ENCODE data around the gene CD200. TPM values are rescaled to one million over a fixed set of nuclear protein-coding genes. Genes with fewer than 3 reads are reported as not detected.
A peak's percentile ranks its signal among the peaks of the same experiment; 100 is the strongest.
"Not testable (repeated sequence)": the region's sequence is repeated elsewhere in the genome, so short reads cannot be mapped to it uniquely, and the experiment has no call there.

CD200 gene
- total RNA-seq, 1 experiment from 2014 or later: 0.20 TPM

DNA sequence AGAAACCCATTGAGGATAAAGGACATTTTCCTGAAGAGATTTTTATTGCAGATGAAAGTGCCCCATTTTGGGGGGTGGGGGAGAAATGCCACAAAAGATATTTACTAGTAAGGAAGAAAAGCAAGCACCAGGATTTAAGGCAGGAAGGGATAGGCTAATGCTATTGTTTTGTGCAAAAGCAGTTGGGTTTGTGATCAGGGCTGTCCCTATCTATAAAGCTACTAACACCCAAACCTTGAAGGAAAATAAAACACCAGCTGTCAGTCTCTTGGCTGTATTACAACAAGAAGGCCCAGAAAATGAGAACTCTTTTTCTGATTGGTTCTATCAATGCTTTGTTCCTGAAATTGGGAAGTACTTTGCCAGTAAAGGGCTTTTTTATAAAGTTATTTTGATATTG, 56.0 kb downstream of the CD200 start:
- DNase-seq (ENCODE audit: low read depth): no peak

GRCh38 chr3:112389961-112390360, 57.0 kb downstream of the CD200 start:
- DNase-seq (ENCODE audit: low read depth): no peak

GRCh38 chr3:112390783-112391641, 58.1 kb downstream of the CD200 start:
- peak; percentile 98 for DNase-seq (ENCODE audit: low read depth)

- DNase-seq (ENCODE audit: low read depth): no peak
Measured at GRCh38 chr3:112391648-112392047, 58.7 kb downstream of the CD200 start.

DNA sequence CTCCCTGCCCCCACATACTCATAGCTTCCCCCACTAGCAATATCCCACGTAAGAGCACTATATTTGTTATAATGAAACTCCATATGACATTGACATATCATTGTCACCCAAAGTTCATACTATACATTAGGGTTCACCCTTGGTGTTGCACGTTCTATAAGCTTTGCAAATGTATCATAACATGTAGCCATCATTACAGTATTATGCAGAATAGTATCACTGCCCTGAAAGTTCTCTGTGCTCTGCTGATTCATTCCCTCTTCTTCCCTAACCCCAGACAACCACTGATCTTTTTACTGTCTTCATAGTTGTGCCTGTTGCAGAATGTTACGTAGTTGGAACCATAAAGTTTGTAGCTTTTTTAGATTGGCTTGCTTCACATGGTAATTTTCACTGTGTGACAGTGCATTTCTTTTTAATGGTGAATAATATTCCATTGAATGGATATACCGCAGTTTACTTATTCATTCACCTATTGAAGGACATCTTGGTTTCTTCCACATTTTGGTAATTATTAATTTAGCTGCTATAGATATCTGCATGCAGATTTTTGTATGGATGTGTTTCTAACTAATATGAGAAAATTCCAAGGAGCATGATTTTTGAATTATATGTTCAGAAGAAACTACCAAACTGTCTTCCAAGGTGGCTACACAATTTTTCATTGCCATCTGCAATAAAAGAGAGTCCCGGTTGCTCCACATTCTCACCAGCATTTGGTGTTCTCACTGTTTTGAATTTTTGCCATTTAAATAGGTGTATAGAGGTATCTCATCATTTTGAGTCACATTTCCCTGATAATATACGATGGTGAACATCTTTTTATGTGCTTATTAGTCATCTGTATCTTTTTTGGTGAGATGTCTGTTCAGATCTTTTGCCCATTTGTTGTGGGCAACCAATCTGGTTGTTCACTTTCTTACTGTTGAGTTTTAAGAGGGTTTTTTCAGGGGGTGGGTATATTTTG, 59.7 kb downstream of the CD200 start:
- no peak for DNase-seq (ENCODE audit: low read depth)

GRCh38 chr3:112393360-112393728, 60.4 kb downstream of the CD200 start:
- no peak for DNase-seq (ENCODE audit: low read depth)

DNA sequence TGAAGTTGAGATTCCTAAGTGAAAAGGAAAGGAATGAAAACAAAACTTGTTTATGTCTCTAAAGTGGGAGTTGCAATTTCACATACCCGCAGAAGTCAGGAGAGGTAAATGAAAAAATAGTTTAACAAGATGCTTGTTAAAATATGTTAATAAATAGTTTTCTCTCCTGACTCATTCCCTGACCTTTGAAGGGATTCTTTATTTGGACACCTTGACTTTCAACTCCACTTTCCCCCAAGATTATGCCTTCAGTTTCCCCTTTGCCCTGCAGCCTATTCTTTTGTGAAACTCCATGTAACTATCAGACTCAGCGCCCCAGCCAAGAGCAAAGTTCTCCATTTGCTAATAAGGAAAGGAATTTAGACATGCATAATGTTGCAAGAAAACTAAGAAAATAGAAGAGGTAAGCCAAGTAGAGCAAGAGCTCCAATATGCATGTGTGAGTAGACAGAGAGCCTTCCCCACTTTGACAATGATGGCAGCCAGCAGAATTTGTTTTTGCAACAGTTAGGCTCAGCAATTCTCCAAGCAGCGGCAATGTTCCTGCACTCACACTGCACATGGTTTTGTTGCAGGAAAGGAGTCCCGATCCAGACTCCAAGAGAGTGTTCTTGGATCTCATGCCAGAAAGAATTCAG, 61.2 kb downstream of the CD200 start:
- DNase-seq (ENCODE audit: low read depth): peak; percentile 47

DNA sequence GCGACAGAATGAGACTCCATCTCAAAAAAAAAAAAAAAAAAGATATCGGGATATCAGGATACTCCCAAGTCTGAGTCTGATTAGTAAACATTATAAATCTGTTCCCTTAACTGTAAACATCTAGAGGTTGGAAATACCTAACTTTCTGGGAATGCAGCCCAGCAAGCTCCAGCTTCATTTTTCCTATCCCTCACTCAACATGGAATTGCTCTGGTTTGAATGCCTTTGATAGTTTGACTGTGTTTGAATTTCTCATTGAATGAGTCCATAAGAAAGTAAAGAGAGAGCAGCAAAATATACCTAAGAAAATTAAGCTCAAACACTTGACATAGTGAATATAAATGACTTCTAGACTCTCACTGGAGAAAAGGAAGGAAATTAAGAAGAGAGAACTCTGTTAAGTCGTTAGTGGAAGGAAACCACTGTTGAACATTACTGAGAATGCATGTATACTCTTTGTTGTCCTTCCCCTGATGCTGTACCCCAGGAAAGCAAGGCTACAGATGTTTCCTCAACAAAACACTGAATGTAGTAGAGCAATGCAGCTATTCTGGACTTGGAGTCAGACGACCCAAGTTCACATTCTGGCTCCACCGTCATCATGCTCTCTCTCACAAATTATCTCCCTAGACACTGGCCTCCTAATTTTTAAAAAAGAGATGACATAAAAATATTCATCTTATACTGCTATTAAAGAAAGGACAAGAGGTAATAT, 62.4 kb downstream of the CD200 start:
- DNase-seq (ENCODE audit: low read depth): peak; percentile 17

DNA sequence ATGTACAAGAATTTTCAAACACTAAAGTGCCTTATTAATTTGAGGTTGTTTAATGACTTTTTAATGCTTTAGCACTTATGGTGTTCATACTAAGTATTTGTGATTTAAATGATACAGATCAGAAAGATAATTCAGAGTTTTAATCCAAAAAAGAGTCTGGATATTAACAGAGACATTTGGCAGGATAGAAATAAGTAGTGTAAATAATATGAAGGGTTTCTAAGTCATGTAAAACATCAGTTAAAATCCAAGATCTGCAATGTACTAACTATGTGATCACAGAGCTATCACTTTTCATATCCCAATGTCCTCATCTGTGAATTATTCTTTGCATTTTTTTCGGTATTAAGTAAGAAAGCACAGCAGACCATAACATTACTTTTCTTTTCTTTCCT, 62.9 kb downstream of the CD200 start:
- no peak for DNase-seq (ENCODE audit: low read depth)

DNA sequence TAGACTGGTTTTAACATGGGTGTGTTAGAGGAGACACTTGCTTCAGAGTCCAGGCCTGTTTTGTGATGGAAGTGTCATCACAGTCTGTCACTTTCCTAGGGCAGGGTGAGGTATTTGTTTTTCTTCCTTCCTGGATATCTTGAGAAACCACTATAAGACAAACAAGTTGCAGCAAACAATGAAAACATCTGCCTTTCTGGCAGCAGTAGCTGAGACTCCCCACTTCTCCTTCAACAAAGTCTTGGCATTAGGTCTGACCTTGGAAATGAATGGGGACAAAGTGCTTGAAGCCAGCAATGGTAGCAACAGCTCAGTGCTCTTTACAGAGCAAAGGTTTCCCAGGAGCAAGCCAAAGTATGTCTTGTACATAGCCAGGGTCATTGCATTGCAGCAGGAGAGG, 64.6 kb downstream of the CD200 start:
- DNase-seq (ENCODE audit: low read depth): no peak

- DNase-seq (ENCODE audit: low read depth): no peak
Measured at GRCh38 chr3:112399064-112399463, 66.1 kb downstream of the CD200 start.

GRCh38 chr3:112399554-112399953, 66.6 kb downstream of the CD200 start:
- not testable (repeated sequence) for DNase-seq (ENCODE audit: low read depth)

DNA sequence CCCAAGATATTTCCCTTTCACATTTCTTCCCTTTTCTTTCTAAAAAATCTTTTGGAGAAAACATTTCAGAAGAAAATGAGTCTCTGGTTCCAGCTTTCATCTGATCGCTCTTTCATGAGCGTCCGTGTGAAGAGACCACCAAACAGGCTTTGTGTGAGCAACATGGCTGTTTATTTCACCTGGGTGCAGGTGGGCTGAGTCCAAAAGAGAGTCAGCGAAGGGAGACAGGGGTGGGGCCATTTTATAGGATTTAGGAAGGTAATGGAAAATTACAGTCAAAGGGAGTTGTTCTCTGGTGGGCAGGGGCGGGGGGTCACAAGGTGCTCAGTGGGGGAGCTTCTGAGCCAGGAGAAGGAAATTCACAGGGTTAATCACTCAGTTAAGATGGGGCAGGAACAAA, 67.4 kb downstream of the CD200 start:
- not testable (repeated sequence) for DNase-seq (ENCODE audit: low read depth)

GRCh38 chr3:112401617-112402016, 68.7 kb downstream of the CD200 start:
- no peak for DNase-seq (ENCODE audit: low read depth)

- DNase-seq (ENCODE audit: low read depth): no peak
Measured at GRCh38 chr3:112403103-112403502, 70.1 kb downstream of the CD200 start.

GRCh38 chr3:112404924-112405549, 72.1 kb downstream of the CD200 start:
- not testable (repeated sequence) for DNase-seq (ENCODE audit: low read depth)

- peak; percentile 47 for DNase-seq (ENCODE audit: low read depth)
Measured at GRCh38 chr3:112405845-112406244, 72.9 kb downstream of the CD200 start.

DNA sequence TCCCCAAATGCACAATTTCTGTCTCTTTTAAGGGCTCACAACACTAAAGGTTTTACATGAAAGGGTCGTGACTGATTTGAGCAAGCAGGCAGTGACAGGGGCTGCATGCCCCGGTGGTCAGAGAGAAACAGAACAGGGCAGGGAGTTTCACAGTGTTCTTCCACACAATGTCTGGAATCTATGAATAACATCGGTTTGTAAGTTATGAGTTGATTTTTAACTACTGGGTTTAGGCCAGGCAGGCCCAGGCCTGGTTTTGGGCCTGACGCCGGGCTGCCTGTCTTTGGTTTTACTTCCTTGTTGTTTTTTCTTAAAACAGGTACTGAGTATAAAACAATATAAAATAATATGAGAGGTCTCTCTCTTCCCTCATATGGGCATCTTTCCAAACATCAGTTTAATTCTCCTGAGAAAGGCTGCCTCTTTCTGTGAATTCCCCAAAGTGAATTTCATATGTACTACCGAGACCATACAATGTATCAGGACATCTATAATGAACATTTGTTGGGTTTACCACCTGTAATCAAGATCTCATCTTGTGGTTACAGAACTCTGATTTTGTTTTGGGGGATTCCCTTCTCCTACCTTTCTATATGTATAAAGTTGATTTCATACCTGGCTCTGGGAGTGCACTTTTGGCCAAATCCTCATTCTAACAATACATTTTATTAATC, 74.4 kb downstream of the CD200 start:
- no peak for DNase-seq (ENCODE audit: low read depth)

DNA sequence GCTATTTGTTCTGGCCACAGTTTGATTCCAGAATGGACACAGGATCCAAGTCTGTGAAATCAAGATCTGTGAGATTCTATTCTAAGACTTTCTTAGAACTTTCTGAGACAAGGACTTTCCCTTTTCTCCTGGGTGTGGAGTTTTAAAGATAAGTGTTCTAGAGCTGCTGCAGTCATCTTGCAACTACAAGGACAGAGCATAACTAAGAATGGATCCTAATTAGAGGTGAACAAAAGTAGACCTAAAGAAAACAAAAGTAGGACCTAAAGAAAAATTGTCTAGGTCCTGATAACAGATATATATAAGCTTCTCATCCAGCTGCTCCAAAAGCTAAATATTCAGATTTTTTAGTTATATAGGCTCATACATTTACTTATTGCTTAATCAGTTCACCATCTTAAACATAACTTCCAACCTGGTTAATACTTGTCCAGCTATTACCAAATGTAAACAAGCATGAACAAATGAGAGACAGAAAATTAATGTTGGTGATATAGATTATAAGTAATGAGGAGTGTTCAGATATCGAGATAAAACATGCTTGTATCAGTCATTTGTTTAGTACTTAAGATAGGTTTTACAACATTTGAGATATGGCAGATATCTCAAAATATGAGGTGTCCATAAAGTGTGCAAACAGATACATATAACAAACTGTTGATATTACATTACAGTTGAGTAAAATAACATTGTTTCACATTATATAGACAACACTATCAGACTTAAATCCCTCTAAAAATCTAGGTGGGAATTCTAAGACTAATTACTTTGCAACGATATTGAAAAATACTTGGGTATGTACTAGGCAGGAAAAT, 75.1 kb downstream of the CD200 start:
- DNase-seq (ENCODE audit: low read depth): no peak

GRCh38 chr3:112409041-112409440, 76.1 kb downstream of the CD200 start:
- no peak for DNase-seq (ENCODE audit: low read depth)
